ENCODE results near the gene PLEKHM2. TPM values are rescaled to one million over a fixed set of nuclear protein-coding genes. Genes with fewer than 3 reads are reported as not detected.
A peak's percentile ranks its signal among the peaks of the same experiment; 100 is the strongest.

The PLEKHM2 gene
- total RNA-seq, 1 experiment from 2014 or later: 79.6 TPM

GRCh38 chr1:15668089-15668754 lies 15.9 kb upstream of the PLEKHM2 start:
- Histone ChIP-seq H3K36me3 (replicated peaks; ENCODE audit: control insufficient read depth, insufficient read depth, low read length) (no peaks in the 10 kb centered on the region), H3K4me3 (ENCODE audit: insufficient read depth, low read depth, low read length) (no peak overlapping the region), H3K27me3 (ENCODE audit: control insufficient read depth, insufficient read depth, low read length) (no peaks in the 10 kb centered on the region)

GRCh38 chr1:15669074-15669473 lies 15.0 kb upstream of the PLEKHM2 start:
- DNase-seq: no peak
- H3K4me3 ChIP-seq (ENCODE audit: insufficient read depth, low read depth, low read length): no peak overlapping the region
- no peaks in the 10 kb centered on the region for H3K36me3 ChIP-seq (replicated peaks; ENCODE audit: control insufficient read depth, insufficient read depth, low read length)
- H3K27me3 ChIP-seq (ENCODE audit: control insufficient read depth, insufficient read depth, low read length): no peaks in the 10 kb centered on the region

More at GRCh38 chr1:15668089-15668754, 15.9 kb upstream of the PLEKHM2 start:
- no peak for DNase-seq

- no peak for DNase-seq
- H3K4me3 ChIP-seq (ENCODE audit: insufficient read depth, low read depth, low read length): no peak overlapping the region
- H3K36me3 ChIP-seq (replicated peaks; ENCODE audit: control insufficient read depth, insufficient read depth, low read length): no peaks in the 10 kb centered on the region
- no peaks in the 10 kb centered on the region for H3K27me3 ChIP-seq (ENCODE audit: control insufficient read depth, insufficient read depth, low read length)
These were observed 14.3 kb upstream of the PLEKHM2 start for GRCh38 chr1:15669864-15670263.

- Histone ChIP-seq H3K27me3 (ENCODE audit: control insufficient read depth, insufficient read depth, low read length) (no peaks in the 10 kb centered on the region), H3K36me3 (replicated peaks; ENCODE audit: control insufficient read depth, insufficient read depth, low read length) (no peaks in the 10 kb centered on the region), H3K4me3 (ENCODE audit: insufficient read depth, low read depth, low read length) (no peak overlapping the region)
- no peak for DNase-seq
These were observed 12.7 kb upstream of the PLEKHM2 start for GRCh38 chr1:15671430-15671829.

- no peak for DNase-seq
- Histone ChIP-seq H3K27me3 (ENCODE audit: control insufficient read depth, insufficient read depth, low read length) (no peaks in the 10 kb centered on the region), H3K4me3 (ENCODE audit: insufficient read depth, low read depth, low read length) (no peak overlapping the region), H3K36me3 (replicated peaks; ENCODE audit: control insufficient read depth, insufficient read depth, low read length) (no peaks in the 10 kb centered on the region)
These were observed 9.5 kb upstream of the PLEKHM2 start for GRCh38 chr1:15674386-15675159.

GRCh38 chr1:15676010-15676409 lies 8.1 kb upstream of the PLEKHM2 start:
- Histone ChIP-seq H3K4me3 (ENCODE audit: insufficient read depth, low read depth, low read length) (no peak overlapping the region), H3K36me3 (replicated peaks; ENCODE audit: control insufficient read depth, insufficient read depth, low read length) (no peaks in the 10 kb centered on the region), H3K27me3 (ENCODE audit: control insufficient read depth, insufficient read depth, low read length) (no peaks in the 10 kb centered on the region)
- no peak for DNase-seq

- Histone ChIP-seq H3K4me3 (ENCODE audit: insufficient read depth, low read depth, low read length) (no peak overlapping the region), H3K27me3 (ENCODE audit: control insufficient read depth, insufficient read depth, low read length) (no peaks in the 10 kb centered on the region), H3K36me3 (replicated peaks; ENCODE audit: control insufficient read depth, insufficient read depth, low read length) (no peaks in the 10 kb centered on the region)
- no peak for DNase-seq
These were observed 7.1 kb upstream of the PLEKHM2 start for GRCh38 chr1:15676688-15677661.

GRCh38 chr1:15678578-15678977 lies 5.5 kb upstream of the PLEKHM2 start:
- no peak for DNase-seq
- Histone ChIP-seq H3K27me3 (ENCODE audit: control insufficient read depth, insufficient read depth, low read length) (no peaks in the 10 kb centered on the region), H3K4me3 (ENCODE audit: insufficient read depth, low read depth, low read length) (no peak overlapping the region), H3K36me3 (replicated peaks; ENCODE audit: control insufficient read depth, insufficient read depth, low read length) (no peaks in the 10 kb centered on the region)

GRCh38 chr1:15680131-15680530 lies 4.0 kb upstream of the PLEKHM2 start:
- H3K36me3 ChIP-seq (replicated peaks; ENCODE audit: control insufficient read depth, insufficient read depth, low read length): no peaks in the 10 kb centered on the region
- DNase-seq: no peak
- H3K4me3 ChIP-seq (ENCODE audit: insufficient read depth, low read depth, low read length): no peak overlapping the region
- H3K27me3 ChIP-seq (ENCODE audit: control insufficient read depth, insufficient read depth, low read length): no peaks in the 10 kb centered on the region

GRCh38 chr1:15680561-15681348 lies 3.4 kb upstream of the PLEKHM2 start:
- H3K36me3 ChIP-seq (replicated peaks; ENCODE audit: control insufficient read depth, insufficient read depth, low read length): no peaks in the 10 kb centered on the region
- no peaks in the 10 kb centered on the region for H3K27me3 ChIP-seq (ENCODE audit: control insufficient read depth, insufficient read depth, low read length)
- H3K4me3 ChIP-seq (ENCODE audit: insufficient read depth, low read depth, low read length): no peak overlapping the region
- no peak for DNase-seq

- Histone ChIP-seq H3K36me3 (replicated peaks; ENCODE audit: control insufficient read depth, insufficient read depth, low read length) (no peaks in the 10 kb centered on the region), H3K27me3 (ENCODE audit: control insufficient read depth, insufficient read depth, low read length) (no peaks in the 10 kb centered on the region), H3K4me3 (ENCODE audit: insufficient read depth, low read depth, low read length) (no peak overlapping the region)
- DNase-seq: no peak
These were observed 2.5 kb upstream of the PLEKHM2 start for GRCh38 chr1:15681349-15682292.

GRCh38 chr1:15682936-15683341 lies 1.2 kb upstream of the PLEKHM2 start:
- H3K36me3 ChIP-seq (replicated peaks; ENCODE audit: control insufficient read depth, insufficient read depth, low read length): no peaks in the 10 kb centered on the region
- no peak for DNase-seq
- H3K27me3 ChIP-seq (ENCODE audit: control insufficient read depth, insufficient read depth, low read length): no peaks in the 10 kb centered on the region
- no peak overlapping the region for H3K4me3 ChIP-seq (ENCODE audit: insufficient read depth, low read depth, low read length)

GRCh38 chr1:15683345-15684039 lies 628 bp upstream of the PLEKHM2 start:
- no peaks in the 10 kb centered on the region for H3K27me3 ChIP-seq (ENCODE audit: control insufficient read depth, insufficient read depth, low read length)
- no peak for DNase-seq
- no peaks in the 10 kb centered on the region for H3K36me3 ChIP-seq (replicated peaks; ENCODE audit: control insufficient read depth, insufficient read depth, low read length)
- peak overlapping the region; percentile 88 for H3K4me3 ChIP-seq (ENCODE audit: insufficient read depth, low read depth, low read length)

Measured in H7 (cell line).